Tibial artery (tissue), 4 donors: ENCODE results near the gene TMEM202.

Source experiments
- DNase-seq, 2 donors: peaks; one replicate each; pipeline ENCODE4 v3.0.0-alpha.2; 2019
- H3K27ac ChIP-seq, 2 donors: fragments of 200-600 bp; sonication (generic) in 1 of 2; 1 replicate in 1 of 2; 2 replicates in 1 of 2; pipeline ENCODE4 v1.5.1; 2018 to 2019; ENCODE audit warnings: mild to moderate bottlenecking in 1 of 2
- H3K27me3 ChIP-seq, 2 donors: fragments of 200-600 bp; sonication (generic) in 1 of 2; one replicate each; pipeline versions ENCODE4 v1.5.1 to v1.6.0; 2016 to 2019
- H3K36me3 ChIP-seq, 3 donors: fragments of 200-600 bp; sonication (generic) in 2 of 3; one replicate each; pipeline ENCODE4 v1.5.1; 2016 to 2019; ENCODE audit warnings: mild to moderate bottlenecking in 2 of 3
- H3K4me1 ChIP-seq, 4 donors: fragments of 200-600 bp; sonication (generic) in 2 of 4; 1 replicate in 3 of 4; 2 replicates in 1 of 4; pipeline ENCODE4 v1.5.1; 2016 to 2019
- H3K4me3 ChIP-seq, 2 donors: fragments of 200-600 bp; sonication (generic) in 1 of 2; 1 replicate in 1 of 2; 2 replicates in 1 of 2; pipeline ENCODE4 v1.5.1; 2018 to 2019; ENCODE audit warnings: mild to moderate bottlenecking in 2 of 2
- H3K9me3 ChIP-seq, 3 donors: fragments of 200-600 bp; sonication (generic) in 1 of 3; one replicate each; pipeline ENCODE4 v1.5.1; 2016 to 2019
- intact Hi-C: fragments of 100-400 bp; cut with DNase I; formaldehyde crosslinking; loops from one replicate; pipeline ENCODE4 v1.15.0; 2023; ENCODE audit warnings: low total_unique reads
- TF ChIP-seq, protein P1 (sequence below), 2 experiments: fragments of 200-600 bp in 1 of 2; fragments of 450-650 bp in 1 of 2; IDR thresholded peaks; one replicate each; pipeline ENCODE4 v1.5.1; 2017 to 2019; ENCODE audit warnings: antibody characterized with exemption in 2 of 2, mild to moderate bottlenecking in 1 of 2, moderate library complexity in 1 of 2

The TMEM202 gene

GRCh38 chr15:72398648-72399047 lies 543 bp downstream of the TMEM202 start:
- Histone ChIP-seq H3K27ac (no peak overlapping the region), H3K36me3 (no peaks in the 10 kb centered on the region), H3K4me1 (no peaks in the 10 kb centered on the region), H3K9me3 (no peaks in the 10 kb centered on the region), H3K4me3 (no peak overlapping the region), H3K27me3 (peaks cover 0 to 21% of the 10 kb centered on the region in 2 donors)
- DNase-seq, result no peak
- intact Hi-C loops, result no loop called here
- TF ChIP-seq, protein P1, sequence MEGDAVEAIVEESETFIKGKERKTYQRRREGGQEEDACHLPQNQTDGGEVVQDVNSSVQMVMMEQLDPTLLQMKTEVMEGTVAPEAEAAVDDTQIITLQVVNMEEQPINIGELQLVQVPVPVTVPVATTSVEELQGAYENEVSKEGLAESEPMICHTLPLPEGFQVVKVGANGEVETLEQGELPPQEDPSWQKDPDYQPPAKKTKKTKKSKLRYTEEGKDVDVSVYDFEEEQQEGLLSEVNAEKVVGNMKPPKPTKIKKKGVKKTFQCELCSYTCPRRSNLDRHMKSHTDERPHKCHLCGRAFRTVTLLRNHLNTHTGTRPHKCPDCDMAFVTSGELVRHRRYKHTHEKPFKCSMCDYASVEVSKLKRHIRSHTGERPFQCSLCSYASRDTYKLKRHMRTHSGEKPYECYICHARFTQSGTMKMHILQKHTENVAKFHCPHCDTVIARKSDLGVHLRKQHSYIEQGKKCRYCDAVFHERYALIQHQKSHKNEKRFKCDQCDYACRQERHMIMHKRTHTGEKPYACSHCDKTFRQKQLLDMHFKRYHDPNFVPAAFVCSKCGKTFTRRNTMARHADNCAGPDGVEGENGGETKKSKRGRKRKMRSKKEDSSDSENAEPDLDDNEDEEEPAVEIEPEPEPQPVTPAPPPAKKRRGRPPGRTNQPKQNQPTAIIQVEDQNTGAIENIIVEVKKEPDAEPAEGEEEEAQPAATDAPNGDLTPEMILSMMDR (IDR thresholded peaks at IDR 0.05), result no peak

DNA sequence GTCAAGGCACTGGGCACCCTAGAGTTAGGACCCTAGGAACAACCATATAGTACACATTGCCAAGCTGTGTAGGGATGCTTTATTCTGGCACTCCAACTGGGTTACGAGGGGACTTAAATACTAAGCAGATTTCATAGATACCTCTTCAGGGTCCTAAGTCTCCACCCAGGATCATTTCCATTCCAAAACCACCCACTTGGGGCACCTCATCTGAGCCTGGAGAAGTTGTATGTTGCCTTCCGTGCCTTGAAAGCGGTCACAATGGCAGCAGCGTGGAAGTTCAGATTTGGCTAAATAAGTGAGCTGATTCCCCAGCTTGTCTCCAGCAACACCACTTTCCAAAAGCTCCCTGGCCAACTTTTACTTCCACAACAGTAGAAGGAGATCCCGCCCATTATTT lies 4.6 kb downstream of the TMEM202 start:
- H3K27ac ChIP-seq, result no peak overlapping the region
- no peaks in the 10 kb centered on the region for H3K9me3 ChIP-seq
- no peak overlapping the region for H3K4me3 ChIP-seq
- intact Hi-C loops, result no loop called here
- no peak for DNase-seq
- H3K4me1 ChIP-seq, result no peaks in the 10 kb centered on the region
- TF ChIP-seq, protein P1 (IDR thresholded peaks at IDR 0.05), result no peak
- H3K27me3 ChIP-seq, result peaks cover 0 to 38% of the 10 kb centered on the region in 2 donors
- H3K36me3 ChIP-seq, result no peaks in the 10 kb centered on the region

DNA sequence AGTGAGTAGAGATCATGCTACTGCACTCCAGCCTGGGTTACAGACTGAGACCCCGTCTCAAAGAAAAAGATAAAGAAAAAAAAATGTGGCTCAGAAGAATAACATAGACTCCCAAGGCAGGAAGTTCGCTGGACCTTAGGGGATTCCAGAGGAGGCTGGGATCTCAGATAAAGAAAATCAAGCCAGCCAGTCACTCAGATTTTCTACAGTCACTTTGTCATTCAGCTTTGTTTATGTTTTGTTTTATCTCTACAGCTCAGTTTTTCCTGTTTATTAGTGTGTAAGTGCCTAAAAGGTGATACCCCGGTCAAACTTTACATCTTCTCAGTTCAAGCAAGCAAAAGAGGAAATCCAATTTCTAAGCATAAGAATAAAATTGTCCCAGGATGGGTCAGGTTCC lies 6.3 kb downstream of the TMEM202 start:
- Histone ChIP-seq H3K4me3 (no peak overlapping the region), H3K4me1 (no peaks in the 10 kb centered on the region), H3K9me3 (no peaks in the 10 kb centered on the region), H3K27ac (no peak overlapping the region), H3K36me3 (no peaks in the 10 kb centered on the region), H3K27me3 (peaks cover 0 to 35% of the 10 kb centered on the region in 2 donors)
- TF ChIP-seq, protein P1 (IDR thresholded peaks at IDR 0.05), result no peak
- intact Hi-C loops, result no loop called here
- no peak for DNase-seq

DNA sequence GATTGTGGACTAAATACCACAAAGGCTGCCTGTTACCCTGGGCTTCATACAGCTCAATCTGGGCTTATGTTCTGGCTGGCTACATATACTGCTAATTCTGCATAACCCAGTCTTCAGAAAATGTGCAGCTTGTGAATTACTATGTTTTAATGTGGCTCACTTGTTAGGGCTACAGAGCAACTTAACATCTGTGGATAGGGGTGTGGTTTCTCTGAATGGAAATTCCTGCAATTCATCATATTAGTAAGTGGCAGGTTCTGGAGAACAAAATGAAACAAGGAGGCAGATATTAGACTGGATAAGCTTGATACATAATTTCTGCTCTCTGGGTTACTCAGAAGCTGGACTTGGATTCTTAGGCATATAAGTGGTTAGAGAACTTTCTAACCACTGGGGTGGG lies 6.7 kb downstream of the TMEM202 start:
- Histone ChIP-seq H3K4me1 (no peaks in the 10 kb centered on the region), H3K27me3 (peaks cover 0 to 39% of the 10 kb centered on the region in 2 donors), H3K4me3 (no peak overlapping the region), H3K27ac (no peak overlapping the region), H3K9me3 (no peaks in the 10 kb centered on the region), H3K36me3 (no peaks in the 10 kb centered on the region)
- TF ChIP-seq, protein P1 (IDR thresholded peaks at IDR 0.05), result no peak
- no peak for DNase-seq
- intact Hi-C loops, result no loop called here

DNA sequence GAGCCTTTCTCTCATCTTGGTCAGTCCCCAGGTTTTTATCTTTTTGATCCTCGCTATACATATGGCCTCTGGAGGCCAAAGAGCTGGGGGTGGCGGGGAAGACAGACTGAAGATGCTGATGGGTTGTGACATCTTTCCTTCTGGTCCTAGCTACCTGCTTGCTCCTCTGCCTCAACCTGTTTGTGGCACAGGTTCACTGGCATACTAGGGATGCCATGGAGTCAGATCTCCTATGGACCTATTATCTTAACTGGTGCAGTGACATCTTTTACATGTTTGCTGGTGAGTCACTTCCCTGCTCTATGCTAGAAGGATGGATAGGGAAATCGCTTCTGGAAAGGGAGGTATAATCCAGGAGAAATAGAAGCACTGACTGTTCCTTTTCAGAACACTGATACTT lies 8.8 kb downstream of the TMEM202 start:
- no peaks in the 10 kb centered on the region for H3K4me1 ChIP-seq
- TF ChIP-seq, protein P1 (IDR thresholded peaks at IDR 0.05), result no peak
- no peak for DNase-seq
- intact Hi-C loops, result no loop called here
- H3K4me3 ChIP-seq, result no peak overlapping the region
- no peak overlapping the region for H3K27ac ChIP-seq
- peaks cover 0 to 33% of the 10 kb centered on the region in 2 donors for H3K27me3 ChIP-seq
- H3K9me3 ChIP-seq, result no peaks in the 10 kb centered on the region
- H3K36me3 ChIP-seq, result no peaks in the 10 kb centered on the region

DNA sequence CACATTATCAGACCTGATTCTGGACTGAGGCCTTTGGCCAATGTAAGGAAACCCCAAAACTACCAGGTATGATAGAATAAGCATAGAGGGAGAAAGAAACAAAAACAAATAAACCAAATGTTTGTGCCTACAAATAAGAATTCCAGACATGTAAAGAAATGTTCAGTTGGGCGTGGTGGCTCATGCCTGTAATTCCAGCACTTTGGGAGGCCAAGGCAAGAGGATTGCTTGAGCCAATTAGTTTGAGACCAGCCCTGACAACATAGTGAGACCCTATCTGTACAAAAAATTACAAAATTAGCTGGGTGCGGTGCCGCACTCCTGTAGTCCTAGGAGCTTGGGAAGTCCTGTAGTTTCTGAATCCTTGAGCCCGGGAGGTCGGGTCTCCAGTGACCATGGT lies 13.0 kb downstream of the TMEM202 start:
- H3K4me3 ChIP-seq, result no peak overlapping the region
- intact Hi-C loops, result no loop called here
- no peak overlapping the region for H3K27ac ChIP-seq
- TF ChIP-seq, protein P1 (IDR thresholded peaks at IDR 0.05), result no peak
- H3K27me3 ChIP-seq, result peaks cover 0 to 17% of the 10 kb centered on the region in 2 donors
- no peaks in the 10 kb centered on the region for H3K9me3 ChIP-seq
- DNase-seq, result no peak
- no peaks in the 10 kb centered on the region for H3K4me1 ChIP-seq
- H3K36me3 ChIP-seq, result no peaks in the 10 kb centered on the region
